Hepatocyte (in vitro differentiated cells): ENCODE results near the gene ZNF157.
"Not testable (repeated sequence)": the region's sequence is repeated elsewhere in the genome, so short reads cannot be mapped to it uniquely, and the experiment has no call there.

Experiments
- CTCF ChIP-seq: fragments of 200-600 bp; sonication (generic); IDR thresholded peaks from 2 replicates; pipeline ENCODE4 v1.5.1; 2016; ENCODE audit warnings: antibody characterized with exemption, mild to moderate bottlenecking; ENCODE audit not compliant: poor library complexity
- EZH2phosphoT487 ChIP-seq: fragments of 200-600 bp; sonication (generic); IDR thresholded peaks from one replicate; pipeline ENCODE4 v1.6.1; 2018; ENCODE audit warnings: antibody characterized with exemption, mild to moderate bottlenecking, low read depth, moderate library complexity; ENCODE audit not compliant: unreplicated experiment, severe bottlenecking

DNA sequence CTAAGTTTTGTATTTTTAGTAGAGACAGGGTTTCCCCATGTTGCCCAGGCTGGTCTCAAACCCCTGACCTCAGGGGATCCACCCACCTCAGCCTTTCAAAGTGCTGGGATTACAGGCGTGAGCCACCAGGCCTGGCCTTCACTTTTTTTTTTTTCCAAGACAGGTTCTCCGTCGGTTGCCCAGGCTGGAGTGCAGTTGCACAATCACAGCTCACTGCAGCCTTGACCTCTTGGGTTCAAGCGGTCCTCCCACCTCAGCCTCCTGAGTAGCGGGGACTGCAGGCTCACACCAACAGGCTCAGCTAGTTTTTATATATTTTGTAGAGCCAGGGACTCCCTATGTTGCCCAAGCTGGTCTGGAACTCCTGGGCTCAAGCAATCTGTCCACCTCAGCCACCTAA, 37.6 kb upstream of the ZNF157 start:
- TF ChIP-seq CTCF, EZH2phosphoT487: not testable (repeated sequence)
